Erythroblast (primary cell): ENCODE measurements around the gene LMCD1.

ENCODE experiments used
- DNase-seq, 2 experiments: peaks; one replicate each; lab custom pipeline; 2025; lab: John Stamatoyannopoulos, UW
- GATA1 ChIP-seq: IDR thresholded peaks from 2 replicates; pipeline ENCODE4 v1.6.1; 2011; ENCODE audit warnings: low read depth, mild to moderate bottlenecking, control low read depth, low read length, moderate library complexity
- POLR2A ChIP-seq: IDR thresholded peaks from 2 replicates; pipeline ENCODE4 v1.6.1; 2011; ENCODE audit warnings: mild to moderate bottlenecking, low read length

Gene LMCD1

DNA sequence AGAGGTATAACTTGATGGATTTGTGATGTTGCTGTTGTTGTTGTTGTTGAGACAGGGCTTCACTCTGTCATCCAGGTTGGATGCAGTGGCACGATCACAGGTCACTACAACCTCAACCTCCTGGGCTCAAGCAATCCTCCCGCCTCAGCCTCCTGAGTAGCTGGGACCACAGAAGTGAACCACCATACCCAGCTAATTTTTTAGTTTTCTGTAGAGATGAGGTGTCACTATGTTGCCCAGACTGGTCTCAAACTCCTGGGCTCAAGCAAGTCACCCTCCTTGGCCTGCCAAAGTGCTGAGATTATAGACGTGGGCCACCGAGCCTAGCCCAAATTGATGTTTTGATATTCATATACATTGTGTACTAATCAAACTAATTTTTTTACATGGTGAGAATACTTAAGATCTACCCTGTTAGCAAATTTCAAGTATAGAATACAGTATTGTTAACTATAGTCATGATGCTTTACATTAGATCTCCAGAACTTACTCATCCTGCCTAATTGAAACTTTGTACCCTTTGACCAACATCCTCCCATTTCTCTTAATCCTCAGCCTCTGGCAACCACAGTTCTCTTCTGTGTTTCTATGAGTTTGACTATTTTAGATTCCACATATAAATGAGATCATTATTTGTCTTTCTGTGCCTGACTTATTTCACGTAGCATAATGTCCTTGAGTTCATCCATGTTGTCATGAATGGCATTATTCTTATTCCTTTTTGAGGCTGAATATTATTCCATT, 23.2 kb downstream of the LMCD1 start:
- TF ChIP-seq GATA1 = no peak
- no peak for TF ChIP-seq POLR2A
- DNase-seq = no peak

- DNase-seq = no peak
- TF ChIP-seq POLR2A (no peak), GATA1 (no peak)
These were observed 24.3 kb downstream of the LMCD1 start for GRCh38 chr3:8525893-8526292.

GRCh38 chr3:8529181-8529637, 27.6 kb downstream of the LMCD1 start:
- TF ChIP-seq GATA1 (no peak), POLR2A (no peak)

GRCh38 chr3:8529738-8530525, 28.3 kb downstream of the LMCD1 start:
- DNase-seq = no peak
- TF ChIP-seq GATA1 = no peak
- no peak for TF ChIP-seq POLR2A

More at GRCh38 chr3:8529181-8529637, 27.6 kb downstream of the LMCD1 start:
- no peak for DNase-seq

- TF ChIP-seq GATA1 = no peak
- TF ChIP-seq POLR2A = no peak
- no peak for DNase-seq
These were observed 29.0 kb downstream of the LMCD1 start for GRCh38 chr3:8530581-8530980.

GRCh38 chr3:8532251-8532871, 30.7 kb downstream of the LMCD1 start:
- DNase-seq = no peak
- TF ChIP-seq GATA1 (no peak), POLR2A (no peak)

- DNase-seq = no peak
- no peak for TF ChIP-seq POLR2A
- no peak for TF ChIP-seq GATA1
These were observed 34.8 kb downstream of the LMCD1 start for GRCh38 chr3:8536096-8537056.

DNA sequence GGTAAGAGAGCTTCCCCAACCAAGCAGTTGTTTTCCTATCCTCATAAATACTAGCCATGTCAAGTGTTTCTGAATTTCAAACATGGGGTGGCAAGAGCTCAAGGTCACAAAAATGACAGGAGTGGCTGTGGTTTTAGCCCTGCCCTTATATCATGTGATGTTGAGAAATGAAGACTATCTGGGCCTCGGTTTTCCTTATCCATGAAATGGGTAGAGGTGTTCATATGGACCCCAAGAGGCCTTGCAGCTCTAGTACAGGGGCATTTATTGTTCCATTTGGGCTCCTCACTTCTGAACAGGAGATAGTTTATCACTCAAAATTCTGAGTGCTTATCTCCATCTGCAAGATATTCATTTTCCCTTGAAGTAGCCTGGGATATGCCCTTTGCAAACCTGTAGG, 35.8 kb downstream of the LMCD1 start:
- no peak for TF ChIP-seq GATA1
- no peak for TF ChIP-seq POLR2A
- DNase-seq = no peak

GRCh38 chr3:8538223-8538622, 36.6 kb downstream of the LMCD1 start:
- TF ChIP-seq POLR2A (no peak), GATA1 (no peak)

DNA sequence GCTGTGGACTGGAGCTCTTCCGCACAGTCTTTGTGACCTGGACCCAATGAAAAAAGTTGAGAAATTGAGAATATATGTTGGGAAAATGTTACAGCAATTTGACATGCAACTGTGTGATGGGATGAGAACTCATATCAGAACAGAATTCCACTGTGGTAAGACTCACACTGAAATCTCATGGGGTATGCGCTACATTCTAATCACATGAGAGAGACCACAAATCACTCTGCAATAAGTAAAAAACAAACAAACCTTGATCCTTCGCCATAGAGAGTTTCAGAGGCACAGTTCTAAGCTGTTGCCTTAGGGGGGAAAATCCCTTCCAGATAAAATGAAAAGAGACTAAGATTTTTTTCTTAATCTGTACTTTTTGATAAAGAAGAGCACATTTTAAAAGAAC, 37.3 kb downstream of the LMCD1 start:
- no peak for DNase-seq
- TF ChIP-seq POLR2A (no peak), GATA1 (no peak)

More at GRCh38 chr3:8538223-8538622, 36.6 kb downstream of the LMCD1 start:
- DNase-seq = no peak

- DNase-seq = no peak
- TF ChIP-seq POLR2A (no peak), GATA1 (no peak)
These were observed 37.8 kb downstream of the LMCD1 start for GRCh38 chr3:8539419-8539818.

DNA sequence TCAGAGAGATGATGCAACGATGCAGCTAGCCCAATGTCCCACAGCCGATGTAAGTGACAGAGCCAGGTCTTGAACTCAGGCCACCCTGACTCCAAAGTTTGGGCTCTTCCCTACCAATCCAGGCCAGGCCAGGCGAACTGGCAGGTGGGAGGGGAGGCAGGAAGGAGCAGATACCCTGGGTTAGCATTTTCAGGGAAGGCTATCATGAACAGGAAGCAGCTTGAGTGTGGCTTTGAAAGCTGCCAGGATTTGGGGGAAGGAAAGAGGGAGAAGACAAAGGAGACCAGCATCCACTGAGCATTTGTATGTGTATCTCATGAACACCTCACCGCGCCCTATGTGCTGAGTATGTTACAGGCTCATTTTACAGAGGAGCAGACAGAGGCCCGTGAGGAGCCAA, 38.8 kb downstream of the LMCD1 start:
- no peak for TF ChIP-seq POLR2A
- TF ChIP-seq GATA1 = no peak
- no peak for DNase-seq

DNA sequence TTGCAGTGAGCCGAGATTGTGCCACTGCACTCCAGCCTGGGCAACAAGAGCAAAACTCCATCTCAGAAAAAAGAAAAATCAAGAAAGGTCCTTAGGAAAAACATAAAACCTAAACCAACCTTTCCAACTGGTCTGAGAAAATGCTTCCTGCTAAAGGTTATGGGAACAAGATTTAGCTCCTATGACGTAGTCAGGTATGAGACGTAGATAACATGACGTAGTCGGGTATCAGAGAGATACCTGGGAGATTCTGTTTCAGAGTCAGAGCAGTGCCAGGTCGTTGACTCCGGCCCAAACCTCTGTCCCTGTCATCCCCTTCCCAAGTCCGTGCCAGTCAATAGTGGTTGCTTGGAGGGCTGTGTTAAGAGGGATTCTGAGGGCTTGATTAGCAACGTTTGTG, 39.9 kb downstream of the LMCD1 start:
- no peak for DNase-seq

More for the DNA sequence above, 39.9 kb downstream of the LMCD1 start:
- no peak for TF ChIP-seq POLR2A
- no peak for TF ChIP-seq GATA1
